ENCODE results near the gene FBLN5.

- no peak for TF ChIP-seq CTCF (IDR thresholded peaks at IDR 0.05)
- no peak for TF ChIP-seq REST (IDR thresholded peaks at IDR 0.05; ENCODE audit: insufficient read depth in 1 of 2, low read depth in 2 of 2, low read length in 1 of 2)
- TF ChIP-seq POLR2AphosphoS5 (IDR thresholded peaks at IDR 0.05; ENCODE audit: low read depth, low read length) = no peak
Measured at GRCh38 chr14:91906374-91906773, 41.1 kb downstream of the FBLN5 start.

Data from Panc1 (cell line).